Lower leg skin (tissue), 3 donors: Measurements from ENCODE around the gene FAM221B.

ENCODE experiments used
- CTCF ChIP-seq, 3 donors: fragments of 450-650 bp; IDR thresholded peaks; one replicate each; pipeline ENCODE4 v1.5.1; 2016; ENCODE audit warnings: antibody characterized with exemption in 3 of 3, mild to moderate bottlenecking in 3 of 3, moderate library complexity in 2 of 3
- POLR2A ChIP-seq, 2 donors: fragments of 450-650 bp; IDR thresholded peaks; one replicate each; pipeline ENCODE4 v1.6.1; 2016 to 2017; ENCODE audit warnings: antibody characterized with exemption in 2 of 2, mild to moderate bottlenecking in 1 of 2, moderate library complexity in 1 of 2

GRCh38 chr9:35841645-35841900 is 13.0 kb upstream of the FAM221B start:
- TF ChIP-seq CTCF (IDR thresholded peaks at IDR 0.05) (no peak), POLR2A (IDR thresholded peaks at IDR 0.05) (no peak)
